ENCODE data around the gene LEP.

LEP gene

GRCh38 chr7:128221929-128222403 lies 19.1 kb upstream of the LEP start:
- no peak overlapping the region for H3K27ac ChIP-seq
- TF ChIP-seq CTCF (conservative IDR thresholded peaks at IDR 0.05) (no peak), ZFX (IDR thresholded peaks at IDR 0.05) (no peak)

- TF ChIP-seq ZFX (IDR thresholded peaks at IDR 0.05) (no peak), CTCF (conservative IDR thresholded peaks at IDR 0.05) (no peak)
- no peak overlapping the region for H3K27ac ChIP-seq
Observed at GRCh38 chr7:128226132-128226980, 14.7 kb upstream of the LEP start.

- H3K27ac ChIP-seq: no peak overlapping the region
- TF ChIP-seq CTCF (conservative IDR thresholded peaks at IDR 0.05): no peak
- no peak for TF ChIP-seq ZFX (IDR thresholded peaks at IDR 0.05)
Observed at GRCh38 chr7:128227271-128227670, 13.8 kb upstream of the LEP start.

DNA sequence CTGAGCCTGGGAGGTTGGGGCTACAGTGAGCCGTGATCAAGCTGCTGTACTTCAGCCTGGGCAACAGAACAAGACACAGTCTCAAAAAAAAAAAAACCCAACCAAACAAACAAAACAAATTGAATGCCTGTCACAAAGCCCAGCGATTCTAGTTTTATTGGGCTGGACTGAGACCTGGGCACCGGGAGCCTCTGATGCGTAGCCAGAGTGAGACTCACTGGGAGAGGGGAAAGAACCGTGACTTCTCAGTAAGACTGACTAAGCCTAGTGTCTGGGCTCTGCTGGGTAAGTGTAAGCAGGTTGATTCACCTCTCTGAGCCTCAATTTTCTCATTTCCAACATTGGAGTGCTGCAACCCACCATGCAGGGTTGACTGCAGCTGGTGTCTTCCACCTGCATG lies 10.1 kb upstream of the LEP start:
- no peak for TF ChIP-seq CTCF (conservative IDR thresholded peaks at IDR 0.05)
- TF ChIP-seq ZFX (IDR thresholded peaks at IDR 0.05): no peak
- peak overlapping the region; percentile 1 for H3K27ac ChIP-seq

DNA sequence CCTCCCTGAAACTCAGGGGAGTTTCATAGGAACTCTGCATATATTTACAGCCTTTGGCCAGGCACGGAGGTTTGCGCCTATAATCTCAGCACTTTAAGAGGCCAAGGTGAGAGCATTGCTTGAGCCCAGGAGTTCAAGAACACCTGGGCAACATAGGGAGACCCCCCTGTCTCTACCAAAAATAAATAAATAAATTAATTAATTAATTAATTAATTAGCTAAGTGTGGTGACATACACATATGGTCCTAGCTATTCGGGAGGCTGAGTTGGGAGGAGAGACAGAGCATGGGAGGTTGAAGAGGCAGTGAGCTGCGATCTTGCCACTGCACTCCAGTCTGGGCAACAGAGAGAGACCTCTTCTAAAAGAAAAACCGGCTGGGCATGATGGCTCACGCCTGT lies 9.4 kb upstream of the LEP start:
- H3K27ac ChIP-seq: no peak overlapping the region
- no peak for TF ChIP-seq CTCF (conservative IDR thresholded peaks at IDR 0.05)
- no peak for TF ChIP-seq ZFX (IDR thresholded peaks at IDR 0.05)

DNA sequence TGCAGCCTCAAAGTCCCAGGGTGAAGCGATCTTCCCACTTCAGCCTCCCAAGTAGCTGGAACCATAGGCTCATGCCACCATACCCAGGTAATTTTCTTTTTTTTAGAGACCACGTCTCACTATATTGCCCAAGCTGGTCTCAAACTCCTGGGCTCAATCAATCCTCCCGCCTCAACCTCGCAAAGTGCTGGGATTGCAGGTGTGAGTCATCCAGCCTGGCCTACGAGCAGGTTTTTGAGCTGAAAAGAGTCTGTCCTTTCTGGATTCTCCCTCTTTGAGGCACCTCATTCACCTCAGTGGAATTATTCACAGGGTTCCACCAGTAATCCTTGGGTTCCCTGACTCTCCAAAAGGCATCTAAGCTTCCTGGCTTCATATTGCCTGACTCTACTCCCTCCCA lies 7.6 kb upstream of the LEP start:
- TF ChIP-seq CTCF (conservative IDR thresholded peaks at IDR 0.05) (no peak), ZFX (IDR thresholded peaks at IDR 0.05) (no peak)
- no peak overlapping the region for H3K27ac ChIP-seq

- TF ChIP-seq CTCF (conservative IDR thresholded peaks at IDR 0.05) (no peak), ZFX (IDR thresholded peaks at IDR 0.05) (no peak)
- H3K27ac ChIP-seq: no peak overlapping the region
Observed at GRCh38 chr7:128234476-128235026, 6.5 kb upstream of the LEP start.

All from C4-2B (cell line).